GM21390 (cell line): ENCODE measurements around the gene AHCYL2.
"Not testable (repeated sequence)": the region's sequence is repeated elsewhere in the genome, so short reads cannot be mapped to it uniquely, and the experiment has no call there.

Experiments used
- ATAC-seq: cut with Tn5 transposase; IDR thresholded peaks from one replicate; pipeline ENCODE4 v1.9.1; 2021; ENCODE audit not compliant: unreplicated experiment

The AHCYL2 gene

DNA sequence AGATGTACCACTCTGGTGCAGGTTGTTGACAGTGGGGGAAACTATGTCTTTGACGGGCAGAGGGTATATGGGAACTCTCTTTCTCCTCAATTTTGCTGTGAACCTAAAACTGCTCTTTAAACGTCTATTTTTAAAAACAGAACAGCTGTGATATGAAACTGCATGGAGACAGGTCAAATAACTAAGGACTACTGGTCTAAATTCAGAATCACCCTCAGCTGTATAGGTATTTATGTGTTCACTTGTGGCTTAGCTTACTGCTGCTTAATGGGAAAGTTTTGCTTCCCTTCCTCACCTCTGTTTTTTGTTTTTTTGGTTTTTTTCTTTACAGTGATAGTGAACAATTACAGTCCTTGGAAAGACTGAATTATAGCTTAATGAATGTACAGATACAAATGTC is 122.5 kb downstream of the AHCYL2 start:
- no peak for ATAC-seq

DNA sequence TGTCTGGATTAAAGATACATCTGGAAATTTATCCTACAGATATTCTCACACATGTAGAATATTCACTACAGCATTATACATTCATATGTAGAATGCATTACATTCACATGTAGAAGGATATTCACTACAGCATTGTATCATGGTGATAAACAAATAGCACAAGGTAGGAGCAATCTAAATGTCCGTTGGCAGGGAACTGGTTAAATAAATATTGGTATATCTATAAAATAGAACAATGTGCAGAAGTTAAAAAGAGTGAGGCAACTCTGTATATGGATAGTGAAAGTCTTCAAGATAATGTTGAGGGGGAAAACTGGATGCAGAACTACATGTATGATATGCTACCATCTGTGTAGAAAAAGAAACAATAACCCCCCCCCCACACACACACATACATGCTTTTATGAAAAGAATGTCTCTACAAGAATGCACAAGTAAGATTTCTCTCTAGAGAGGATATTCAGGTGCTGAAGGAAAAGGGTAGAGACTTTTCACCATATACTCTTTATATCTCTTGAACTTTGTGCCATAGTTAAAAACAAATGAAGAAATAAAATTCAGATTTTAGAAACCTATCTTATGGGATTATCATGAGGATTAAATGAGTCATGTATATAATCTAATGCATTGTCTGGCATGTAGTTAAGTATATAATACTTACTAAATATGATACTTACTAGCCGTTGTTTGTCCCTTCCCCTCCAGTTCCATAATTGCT is 123.4 kb downstream of the AHCYL2 start:
- ATAC-seq = no peak

DNA sequence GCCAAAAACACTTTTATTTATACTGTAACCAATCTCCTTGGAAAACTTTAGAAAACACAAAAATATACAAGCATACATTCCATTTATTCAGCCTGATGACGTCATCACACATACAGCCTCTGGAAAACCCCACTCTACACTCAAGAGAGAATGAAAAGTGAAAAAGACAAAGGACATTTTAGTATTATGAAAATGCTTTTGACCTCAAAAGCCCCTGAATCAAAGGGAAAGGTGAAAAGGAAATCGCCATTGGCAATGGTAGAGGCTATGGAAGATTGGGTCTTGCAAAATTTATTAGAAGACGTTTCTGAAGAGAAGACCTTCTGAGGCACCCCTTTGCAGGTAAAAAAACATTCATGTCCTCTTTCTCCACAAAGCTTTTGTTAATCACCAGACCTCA is 126.5 kb downstream of the AHCYL2 start:
- no peak for ATAC-seq

DNA sequence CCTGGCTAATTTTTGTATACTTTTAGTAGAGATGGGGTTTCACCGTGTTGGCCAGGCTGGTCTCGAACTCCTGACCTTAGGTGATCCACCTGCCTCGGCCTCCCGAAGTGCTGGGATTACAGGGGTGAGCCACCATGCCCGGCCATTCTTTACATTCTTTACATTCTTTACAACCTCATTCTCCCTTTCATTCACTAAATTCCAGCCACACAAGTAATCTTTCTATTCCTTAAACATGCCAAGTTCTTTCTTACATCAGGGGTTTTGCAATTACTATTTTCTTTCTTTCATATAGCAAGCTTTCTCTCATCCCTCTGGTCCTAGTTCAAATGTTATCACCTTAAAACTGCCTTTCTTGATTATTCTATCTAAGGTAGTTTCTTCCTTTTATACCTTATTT is 128.3 kb downstream of the AHCYL2 start:
- not testable (repeated sequence) for ATAC-seq

DNA sequence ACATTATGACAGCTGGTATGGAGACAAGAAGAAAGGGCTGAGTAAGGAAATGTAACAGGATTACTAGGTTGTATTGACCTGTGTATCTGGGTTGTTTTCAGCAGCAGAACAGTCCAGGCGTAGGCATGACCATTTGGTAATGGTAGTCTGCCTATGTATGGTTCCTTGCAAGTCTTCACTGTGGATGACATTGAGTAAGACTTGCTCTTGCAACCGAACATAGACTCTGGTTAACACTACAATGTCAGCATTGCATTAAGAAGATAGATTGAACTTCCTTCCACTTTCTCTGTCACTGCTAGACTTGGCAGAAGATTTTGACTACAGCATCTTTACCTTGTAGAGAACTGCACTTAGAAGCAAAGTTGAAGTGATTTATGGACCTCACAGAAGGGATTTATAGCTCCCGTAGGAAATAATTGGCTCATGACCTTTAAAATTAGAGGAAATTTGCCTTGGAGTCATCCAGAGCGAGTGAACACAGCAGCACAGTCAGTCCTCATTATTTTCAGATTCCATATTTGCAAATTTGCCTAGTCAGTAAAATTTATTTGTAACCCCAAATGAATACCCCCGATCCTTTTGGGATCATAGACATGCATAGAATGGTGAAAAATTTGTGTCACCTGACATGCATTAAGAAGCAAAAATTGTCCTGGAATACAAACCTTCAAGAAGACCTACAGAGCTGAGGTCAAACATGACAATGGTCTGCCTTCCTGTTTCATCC is 129.8 kb downstream of the AHCYL2 start:
- ATAC-seq = no peak

DNA sequence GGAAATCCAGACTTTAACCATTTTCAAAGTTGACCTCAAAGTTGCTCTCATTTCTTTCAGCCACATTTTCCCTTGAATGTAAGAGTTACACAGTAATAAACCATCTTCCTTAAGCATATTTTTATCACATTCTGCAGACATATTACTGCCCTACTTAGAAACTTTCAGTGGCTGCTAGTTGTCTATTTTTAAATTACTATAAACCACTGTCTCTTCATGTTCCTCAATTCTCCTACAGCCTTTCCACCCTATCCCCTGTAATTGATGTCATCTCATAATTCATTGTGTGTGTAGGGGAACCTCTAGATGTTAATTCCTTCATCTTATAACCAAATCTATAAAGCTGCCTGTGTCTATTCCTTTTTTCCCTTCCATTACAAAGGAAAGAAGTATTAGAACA is 131.3 kb downstream of the AHCYL2 start:
- no peak for ATAC-seq

DNA sequence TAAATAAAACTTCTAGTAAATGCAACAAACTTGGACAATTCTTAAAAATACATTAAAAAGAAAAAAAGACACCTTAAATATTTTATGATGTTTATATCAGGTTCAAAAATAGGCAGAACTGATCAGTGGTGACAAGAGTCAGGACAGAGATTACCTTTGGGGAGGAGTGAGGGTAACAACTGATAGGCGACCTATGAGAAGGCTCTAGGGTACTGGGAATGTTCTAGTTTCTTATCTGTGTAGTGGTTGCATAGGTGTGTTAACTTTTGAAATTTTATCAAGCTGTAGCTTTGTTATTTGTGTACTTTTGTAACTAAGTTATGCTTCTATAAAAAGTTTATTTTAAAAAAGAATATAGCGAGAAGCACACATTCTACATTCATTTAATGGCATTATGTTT is 134.3 kb downstream of the AHCYL2 start:
- no peak for ATAC-seq

DNA sequence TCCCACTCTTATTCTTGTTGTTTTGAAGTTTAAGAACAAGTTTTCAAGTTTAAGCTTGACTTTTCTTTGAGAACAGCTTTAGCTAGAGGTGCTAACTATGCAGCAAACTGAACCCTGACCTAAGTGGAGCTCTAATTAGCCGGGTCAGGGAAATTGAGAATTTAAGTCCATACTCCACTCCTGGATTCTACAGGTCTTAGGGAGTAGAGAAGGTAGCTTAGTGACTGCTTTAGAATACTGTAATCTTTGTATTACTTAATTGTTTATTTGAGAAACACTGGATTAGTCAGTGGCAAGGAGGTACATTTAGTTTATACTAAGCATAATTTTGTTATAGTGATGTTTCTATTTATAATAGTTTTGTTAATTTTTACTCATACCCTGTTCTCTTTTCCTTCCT is 134.8 kb downstream of the AHCYL2 start:
- no peak for ATAC-seq

DNA sequence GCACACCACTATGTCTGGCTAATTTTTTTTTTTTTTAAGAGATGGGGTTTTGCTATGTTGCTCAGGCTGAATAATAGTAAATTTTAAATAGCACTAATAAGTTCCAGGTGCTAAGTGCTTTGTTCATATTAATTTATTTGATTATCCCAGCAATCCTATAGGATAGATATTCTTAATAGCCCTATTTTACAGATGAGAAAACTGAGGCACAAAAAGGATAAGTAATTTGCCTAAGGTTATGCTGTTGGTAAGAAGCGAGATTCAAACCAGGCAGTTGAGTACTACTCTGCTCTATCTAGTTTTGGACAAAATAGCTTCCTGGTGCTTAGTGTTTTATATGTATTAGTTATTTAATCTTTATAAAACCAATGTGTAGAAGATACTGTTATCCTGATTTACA is 136.9 kb downstream of the AHCYL2 start:
- ATAC-seq = no peak

DNA sequence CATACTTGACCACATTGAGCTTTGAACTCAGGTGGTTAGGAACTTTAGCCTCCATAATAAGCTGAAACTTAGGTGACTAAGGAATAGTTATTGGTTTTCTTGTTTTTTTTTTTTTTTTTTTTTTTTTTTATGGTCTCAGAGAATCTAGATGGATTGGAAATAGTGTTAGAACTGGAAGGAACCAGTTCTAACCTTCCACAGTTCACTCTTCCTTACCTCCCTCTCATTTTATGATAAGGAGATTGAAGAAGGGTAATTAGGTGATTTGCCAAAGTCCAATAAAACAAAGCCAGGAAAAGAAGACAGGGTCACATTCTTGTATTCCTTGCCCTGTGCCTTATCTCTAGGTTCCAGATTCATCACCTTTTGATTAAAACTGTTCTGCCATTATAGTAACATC is 137.7 kb downstream of the AHCYL2 start:
- ATAC-seq = no peak

DNA sequence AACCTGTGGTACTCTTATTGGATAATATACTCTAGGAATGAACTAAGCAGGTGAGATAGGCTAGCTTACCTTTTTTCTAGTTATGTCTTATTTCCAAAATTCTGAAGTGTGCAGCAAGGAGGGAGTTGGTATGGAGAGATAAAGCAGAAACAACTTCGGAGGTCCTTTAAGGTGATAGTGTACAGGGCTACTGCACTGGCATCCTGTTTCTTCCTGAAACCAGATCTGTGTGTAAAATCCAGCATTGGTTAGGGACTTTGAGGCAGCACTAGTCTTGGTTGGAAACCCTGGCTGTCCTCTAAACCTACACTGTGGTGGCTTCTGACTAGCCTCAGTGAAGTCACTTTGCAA is 142.5 kb downstream of the AHCYL2 start:
- ATAC-seq = no peak

DNA sequence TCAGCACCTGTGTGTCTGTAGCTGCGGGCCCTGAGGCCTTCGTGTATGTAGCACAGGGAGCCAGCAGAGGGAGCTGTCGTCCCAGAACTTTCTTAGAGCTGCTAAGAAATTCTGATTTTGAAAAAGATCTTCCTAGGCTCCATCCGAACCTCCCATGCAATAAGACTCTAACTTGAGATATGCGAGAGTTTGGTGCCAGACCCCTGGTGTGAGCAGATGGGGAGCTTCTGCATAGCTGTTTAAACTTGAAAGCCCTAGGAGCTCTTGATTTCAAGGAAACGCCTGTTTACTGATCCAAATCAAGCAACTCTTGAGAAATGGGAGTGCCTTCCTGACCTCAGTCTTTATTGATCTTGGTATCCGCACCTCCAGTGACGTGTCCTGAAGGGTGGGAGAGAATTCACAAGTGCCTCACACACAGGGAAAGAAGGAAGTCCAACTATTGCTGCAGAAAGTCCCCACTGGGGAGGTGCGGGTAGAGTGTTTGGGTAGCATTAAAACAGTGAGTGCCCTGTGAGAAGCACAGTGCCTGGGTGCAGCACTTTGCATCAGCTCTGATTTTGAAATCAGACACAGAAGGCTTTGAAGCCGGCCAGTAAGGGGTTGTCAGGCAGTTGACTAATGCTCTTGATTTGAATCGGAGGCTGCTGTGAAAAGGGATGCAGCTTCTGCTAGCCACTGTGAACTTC is 143.0 kb downstream of the AHCYL2 start:
- peak; percentile 60 for ATAC-seq

DNA sequence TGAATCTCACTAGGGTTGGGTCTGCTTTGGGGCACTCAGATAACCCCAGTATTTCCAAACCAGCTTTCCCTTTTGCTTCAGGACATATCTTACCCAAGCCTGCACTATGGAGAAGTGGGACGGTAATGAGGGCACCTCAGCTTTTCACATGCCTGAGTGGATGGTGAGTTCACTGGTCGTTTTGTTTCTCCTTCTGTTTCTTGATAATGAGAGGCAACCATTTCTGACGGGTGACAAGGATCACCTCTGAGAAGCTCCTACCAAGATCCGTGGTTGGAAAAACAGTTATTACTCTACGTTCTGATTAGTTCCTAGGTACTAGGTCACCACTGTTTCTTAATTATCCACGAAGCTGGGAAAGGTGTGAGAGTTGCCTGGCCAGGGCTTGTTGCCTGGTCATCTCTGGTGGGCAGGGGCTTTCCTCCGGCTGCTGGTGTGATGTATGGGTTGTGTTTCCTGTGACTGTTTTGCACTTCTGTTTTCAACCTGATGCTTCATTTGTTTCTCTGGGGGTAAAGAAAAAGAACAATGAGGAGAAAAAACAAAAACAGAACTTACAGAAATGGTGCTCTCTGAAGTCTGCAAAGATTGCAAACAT is 143.7 kb downstream of the AHCYL2 start:
- peak; percentile 41 for ATAC-seq

DNA sequence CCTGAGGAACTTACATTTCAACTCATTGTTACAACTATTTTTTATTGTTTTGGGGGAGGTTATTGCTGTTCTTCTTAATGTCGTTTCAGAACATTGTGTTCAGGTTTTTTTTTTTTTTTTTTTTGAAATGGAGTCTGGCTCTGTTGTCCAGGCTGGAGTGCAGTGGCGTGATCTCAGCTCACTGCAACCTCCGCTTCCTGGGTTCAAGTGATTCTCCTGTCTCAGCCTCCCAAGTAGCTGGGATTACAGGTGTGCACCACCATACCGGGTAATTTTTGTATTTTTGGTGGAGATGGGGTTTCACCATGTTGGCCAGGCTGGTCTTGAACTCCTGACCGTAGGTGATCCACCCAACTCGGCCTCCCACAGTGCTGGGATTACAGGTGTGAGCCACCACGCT is 144.6 kb downstream of the AHCYL2 start:
- ATAC-seq = not testable (repeated sequence)

DNA sequence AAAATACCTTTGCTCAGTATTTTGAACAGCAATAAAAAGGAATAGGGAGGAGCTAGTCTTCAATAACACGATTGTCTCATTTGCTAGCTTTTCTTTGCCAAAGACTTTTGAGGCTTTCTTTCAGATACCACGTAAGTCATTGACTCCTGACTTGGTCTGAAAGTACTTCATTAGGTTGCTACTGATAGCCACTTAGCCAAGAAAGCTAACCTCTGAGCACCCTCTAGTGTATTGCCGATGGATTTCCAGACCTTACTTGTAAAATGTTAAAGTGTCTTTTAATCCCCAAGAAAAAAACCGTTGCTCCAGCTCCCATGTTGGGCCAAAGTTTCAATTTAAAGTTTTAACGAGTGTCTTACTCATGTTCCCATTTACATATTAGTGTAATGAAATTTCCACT is 146.0 kb downstream of the AHCYL2 start:
- no peak for ATAC-seq

DNA sequence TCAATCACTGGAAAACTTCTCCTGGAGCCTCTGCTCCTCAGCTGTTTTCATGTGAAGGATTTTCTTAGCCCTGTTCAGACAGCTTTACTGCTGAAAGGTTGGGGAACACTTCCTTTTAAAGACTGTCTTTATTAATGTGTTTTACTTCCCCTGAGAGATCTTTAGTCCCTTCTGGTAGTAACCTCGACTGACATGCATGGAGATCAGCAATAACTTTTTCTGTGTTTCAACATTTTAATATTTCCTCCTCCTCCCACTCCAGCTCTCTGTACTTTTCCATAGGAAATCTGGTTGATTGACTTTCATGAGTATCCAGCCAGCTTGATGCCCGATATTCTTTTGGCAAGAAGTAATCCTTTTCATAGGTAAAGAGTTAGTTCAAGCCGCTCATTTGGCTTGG is 146.7 kb downstream of the AHCYL2 start:
- ATAC-seq = no peak

DNA sequence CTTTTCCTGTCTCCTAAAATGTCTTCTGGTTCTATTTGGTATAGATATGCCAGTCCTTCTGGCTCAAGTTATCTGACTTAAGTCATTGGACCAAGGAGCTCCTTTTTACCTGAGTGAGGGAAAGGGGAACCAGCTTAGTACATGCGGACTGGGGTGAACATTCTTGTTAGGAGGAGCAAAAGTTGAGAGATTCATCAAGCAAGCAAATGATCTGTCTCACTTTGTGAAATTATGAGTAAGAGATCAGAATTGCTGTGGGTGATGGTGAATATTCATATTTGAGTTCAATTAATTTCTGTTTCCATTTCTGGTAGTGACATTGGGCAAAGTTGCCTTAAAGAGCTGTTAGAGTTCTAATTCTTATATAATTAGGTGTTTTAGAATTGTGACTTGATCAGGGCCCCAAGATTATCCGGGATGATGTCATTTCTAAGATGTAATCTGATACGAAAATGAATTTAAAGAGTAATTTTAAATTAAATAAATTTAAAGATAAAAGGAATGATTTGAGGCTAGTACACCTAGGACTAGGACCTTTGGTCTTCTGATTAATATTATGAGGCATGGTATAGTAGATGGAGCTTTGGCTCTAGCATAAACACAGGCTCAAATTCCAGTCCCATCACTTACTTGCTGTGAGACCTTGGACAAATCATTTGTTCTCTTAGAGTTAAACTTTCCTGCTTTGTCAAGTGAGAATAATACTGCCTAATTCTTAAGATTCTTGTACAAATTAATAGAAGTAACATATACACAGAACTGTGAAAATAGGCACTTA is 149.0 kb downstream of the AHCYL2 start:
- no peak for ATAC-seq

DNA sequence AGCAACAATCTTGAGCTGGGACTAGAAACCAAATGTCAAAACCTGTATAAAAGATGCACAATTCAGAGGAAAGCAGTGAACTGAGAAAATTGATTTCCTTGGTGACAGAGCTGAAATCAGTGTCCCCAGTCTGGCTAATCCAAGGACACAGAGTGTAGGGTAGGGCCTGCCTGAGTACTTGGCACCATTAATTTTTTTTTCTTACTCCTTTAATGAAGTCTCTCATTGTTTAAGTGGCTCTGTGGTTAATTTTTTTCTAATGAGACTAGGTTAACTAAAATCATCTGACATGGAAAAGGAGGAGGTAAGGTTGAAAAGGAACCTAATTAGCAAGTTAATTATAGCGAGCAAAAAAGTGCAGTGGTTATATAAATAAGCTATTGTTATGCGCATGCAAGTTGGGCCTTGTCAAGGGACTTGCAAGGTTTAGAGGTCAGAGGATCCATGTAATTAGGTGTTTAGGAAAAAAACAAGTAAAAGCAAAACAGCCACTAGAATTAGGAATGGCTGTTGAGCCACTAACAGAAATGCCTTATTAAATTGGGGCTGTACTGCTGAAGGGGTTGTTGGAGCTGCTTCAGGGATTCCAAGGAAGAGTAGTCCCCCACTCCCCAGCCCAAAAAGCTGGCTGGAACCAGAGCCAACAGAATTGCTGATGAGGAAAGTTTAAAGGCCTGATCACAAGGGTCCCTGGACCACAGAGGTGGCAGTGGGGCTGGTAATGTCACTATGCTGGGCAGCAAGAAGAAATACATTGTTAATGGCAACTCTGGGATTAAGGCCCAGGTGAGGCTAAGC is 150.5 kb downstream of the AHCYL2 start:
- ATAC-seq = no peak

DNA sequence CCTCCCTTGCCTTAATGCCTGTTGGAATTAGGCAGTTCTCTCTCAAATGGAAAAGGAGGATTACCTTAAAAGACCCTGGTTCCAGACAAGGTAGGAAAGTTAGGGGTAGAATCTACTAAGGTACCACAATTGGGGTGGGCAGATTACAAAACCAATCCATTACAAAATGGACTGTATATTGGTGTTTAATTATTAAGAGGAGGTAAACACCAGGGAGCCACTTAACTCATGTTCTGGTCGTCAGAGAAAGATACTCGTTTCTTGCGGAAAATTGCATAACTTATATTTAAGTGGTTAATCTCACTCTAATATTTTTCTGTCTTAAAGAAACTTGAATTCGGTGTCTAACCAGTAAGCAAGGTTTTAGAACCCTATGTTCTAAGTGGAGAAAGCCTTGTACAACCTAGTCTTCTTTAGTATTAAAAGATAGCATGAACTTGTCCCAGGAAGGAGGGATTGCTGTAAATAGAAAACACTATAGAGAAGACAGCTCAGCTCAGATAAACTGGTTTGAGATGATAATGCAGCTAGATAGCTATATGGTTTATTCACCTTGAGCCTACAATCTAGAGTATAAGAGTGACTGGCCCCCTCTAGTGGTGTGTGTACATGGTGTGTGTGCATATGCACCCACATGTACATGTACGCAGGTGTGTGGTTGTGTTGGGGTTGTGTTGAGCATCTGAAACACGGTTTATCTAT is 151.4 kb downstream of the AHCYL2 start:
- ATAC-seq = no peak
